Stimulated activated CD4-positive, alpha-beta T cell treated with anti-CD3 and anti-CD28 coated beads, Interleukin-4, amount 100 ng/mL, for 1 hour (primary cell): ENCODE data around the gene PLRG1.
A peak's percentile ranks its signal among the peaks of the same experiment; 100 is the strongest.

ENCODE experiments used
- DNase-seq: peaks from one replicate; pipeline ENCODE4 v3.0.0-alpha.2; 2020

PLRG1 gene

GRCh38 chr4:154573190-154573870 lies 23.1 kb upstream of the PLRG1 start:
- no peak for DNase-seq

GRCh38 chr4:154569584-154569983 lies 19.4 kb upstream of the PLRG1 start:
- no peak for DNase-seq

- no peak for DNase-seq
These were observed 18.8 kb upstream of the PLRG1 start for GRCh38 chr4:154569028-154569427.

- no peak for DNase-seq
These were observed 16.5 kb upstream of the PLRG1 start for GRCh38 chr4:154566639-154567204.

GRCh38 chr4:154565704-154566103 lies 15.5 kb upstream of the PLRG1 start:
- no peak for DNase-seq

- no peak for DNase-seq
These were observed 14.1 kb upstream of the PLRG1 start for GRCh38 chr4:154564311-154564710.

- DNase-seq: no peak
These were observed 12.6 kb upstream of the PLRG1 start, which contains the start of gene FGB for GRCh38 chr4:154562697-154563254. FGB (plus strand) TSS chr4:154563011; CDS start chr4:154563019, 8 bp downstream.

GRCh38 chr4:154560824-154561231 lies 10.6 kb upstream of the PLRG1 start:
- no peak for DNase-seq

- DNase-seq: no peak
These were observed 10.2 kb upstream of the PLRG1 start for GRCh38 chr4:154560419-154560801.

GRCh38 chr4:154559494-154560418 lies 9.6 kb upstream of the PLRG1 start:
- DNase-seq: no peak

- no peak for DNase-seq
These were observed 8.9 kb upstream of the PLRG1 start for GRCh38 chr4:154559141-154559493.

GRCh38 chr4:154551872-154552686 lies 1.9 kb upstream of the PLRG1 start:
- DNase-seq: peak; percentile 66

- no peak for DNase-seq
These were observed 4.5 kb downstream of the PLRG1 start for GRCh38 chr4:154545689-154546088.

- DNase-seq: no peak
These were observed 7.8 kb downstream of the PLRG1 start for GRCh38 chr4:154542271-154542879.

- no peak for DNase-seq
These were observed 15.9 kb downstream of the PLRG1 start for GRCh38 chr4:154534296-154534695.

GRCh38 chr4:154529728-154530519 lies 20.3 kb downstream of the PLRG1 start:
- DNase-seq: no peak

- DNase-seq: no peak
These were observed 21.3 kb downstream of the PLRG1 start for GRCh38 chr4:154528869-154529268.

- DNase-seq: no peak
These were observed 22.9 kb downstream of the PLRG1 start for GRCh38 chr4:154527308-154527707.

GRCh38 chr4:154526151-154526550 lies 24.0 kb downstream of the PLRG1 start:
- no peak for DNase-seq

- no peak for DNase-seq
These were observed 28.6 kb downstream of the PLRG1 start for GRCh38 chr4:154521607-154522006.

GRCh38 chr4:154519214-154519613 lies 31.0 kb downstream of the PLRG1 start:
- no peak for DNase-seq
